HG03575 (cell line): Measurements from ENCODE around the gene ELMOD3.
"Not testable (repeated sequence)": the region's sequence is repeated elsewhere in the genome, so short reads cannot be mapped to it uniquely, and the experiment has no call there.

Source experiments
- ATAC-seq: cut with Tn5 transposase; IDR thresholded peaks from one replicate; pipeline ENCODE4 v1.9.1; 2021; ENCODE audit not compliant: unreplicated experiment, insufficient number of reproducible peaks, low FRiP score; ENCODE audit errors: extremely low read depth

Gene ELMOD3

GRCh38 chr2:85362653-85363387, 8.3 kb downstream of the ELMOD3 start:
- not testable (repeated sequence) for ATAC-seq

- no peak for ATAC-seq
Measured at GRCh38 chr2:85367180-85367579, 12.6 kb downstream of the ELMOD3 start.

GRCh38 chr2:85368921-85369320, 14.4 kb downstream of the ELMOD3 start:
- no peak for ATAC-seq

- no peak for ATAC-seq
Measured at GRCh38 chr2:85369500-85369899, 14.9 kb downstream of the ELMOD3 start.

- ATAC-seq, result no peak
Measured at GRCh38 chr2:85371045-85371444, 16.5 kb downstream of the ELMOD3 start.

GRCh38 chr2:85376291-85377065, 21.9 kb downstream of the ELMOD3 start:
- no peak for ATAC-seq

- ATAC-seq, result no peak
Measured at GRCh38 chr2:85377083-85377482, 22.5 kb downstream of the ELMOD3 start.

- ATAC-seq, result no peak
Measured at GRCh38 chr2:85378257-85378656, 23.7 kb downstream of the ELMOD3 start.

- no peak for ATAC-seq
Measured at GRCh38 chr2:85380048-85380447, 25.5 kb downstream of the ELMOD3 start.

- ATAC-seq, result not testable (repeated sequence)
Measured at GRCh38 chr2:85383151-85383550, 28.6 kb downstream of the ELMOD3 start.

GRCh38 chr2:85383850-85384249, 29.3 kb downstream of the ELMOD3 start:
- no peak for ATAC-seq

- no peak for ATAC-seq
Measured at GRCh38 chr2:85385746-85386145, 31.2 kb downstream of the ELMOD3 start.

- ATAC-seq, result no peak
Measured at GRCh38 chr2:85387754-85388153, 33.2 kb downstream of the ELMOD3 start.

- no peak for ATAC-seq
Measured at GRCh38 chr2:85388878-85389538, 34.4 kb downstream of the ELMOD3 start.

GRCh38 chr2:85390941-85391669, 36.5 kb downstream of the ELMOD3 start:
- ATAC-seq, result no peak

- ATAC-seq, result no peak
Measured at GRCh38 chr2:85393836-85394235, 39.3 kb downstream of the ELMOD3 start.

- no peak for ATAC-seq
Measured at GRCh38 chr2:85394261-85394681, 39.7 kb downstream of the ELMOD3 start.

GRCh38 chr2:85394976-85395375, 40.4 kb downstream of the ELMOD3 start:
- ATAC-seq, result no peak

GRCh38 chr2:85395912-85396475, 41.4 kb downstream of the ELMOD3 start:
- no peak for ATAC-seq
